ENCODE data around the gene GORASP1.

Gene GORASP1

DNA sequence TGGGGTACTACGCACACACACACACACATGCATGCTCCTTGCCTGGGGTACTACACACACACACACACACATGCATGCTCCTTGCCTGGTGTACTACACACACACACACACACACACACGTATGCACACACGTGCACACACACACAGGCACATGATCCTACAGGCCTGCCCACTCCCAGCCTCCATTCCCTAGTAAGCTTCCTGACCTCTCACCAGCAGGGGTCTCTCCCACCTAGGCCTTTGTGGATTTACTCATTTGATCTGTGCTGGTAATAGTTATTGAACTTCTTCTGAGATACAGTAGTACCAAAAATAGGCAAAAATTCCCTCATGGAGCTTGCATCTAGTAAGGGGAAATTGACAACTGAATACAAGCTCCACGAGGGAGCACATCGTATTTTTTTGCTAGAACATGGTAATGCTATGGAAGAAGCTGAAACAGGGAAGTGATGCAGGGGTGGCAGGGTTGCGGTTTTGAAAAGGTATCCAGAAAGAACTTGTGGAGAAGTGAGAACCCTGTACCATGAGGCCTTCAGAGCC, 19.2 kb upstream of the GORASP1 start:
- DNase-seq (ENCODE audit: low read depth in 2 of 3, low spot score in 2 of 3), result no peak

GRCh38 chr3:39125841-39126500, 18.5 kb upstream of the GORASP1 start:
- DNase-seq (ENCODE audit: low read depth in 2 of 3, low spot score in 2 of 3), result no peak

GRCh38 chr3:39124876-39125840, 17.7 kb upstream of the GORASP1 start:
- no peak for DNase-seq (ENCODE audit: low read depth in 2 of 3, low spot score in 2 of 3)

DNA sequence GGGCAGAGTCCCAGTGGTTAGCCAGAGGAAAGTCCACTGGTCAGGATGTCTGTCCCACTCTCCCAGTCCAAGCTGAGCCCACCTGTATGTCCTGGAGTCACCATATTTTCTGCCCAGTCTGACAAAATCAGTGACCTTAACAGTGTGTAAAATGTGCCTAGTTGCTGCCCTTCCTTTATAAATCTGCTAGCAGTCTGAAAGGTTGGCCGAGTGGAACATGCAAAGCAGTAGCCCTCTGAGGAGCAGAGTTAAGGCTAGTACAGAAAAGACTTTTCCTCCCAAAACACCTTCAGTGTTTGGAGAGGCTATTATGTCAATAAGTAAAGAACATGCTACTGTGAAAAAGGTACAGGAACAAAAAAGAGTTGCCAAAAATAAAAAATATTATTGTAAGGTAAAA, 15.4 kb upstream of the GORASP1 start:
- DNase-seq (ENCODE audit: low read depth in 2 of 3, low spot score in 2 of 3), result no peak

DNA sequence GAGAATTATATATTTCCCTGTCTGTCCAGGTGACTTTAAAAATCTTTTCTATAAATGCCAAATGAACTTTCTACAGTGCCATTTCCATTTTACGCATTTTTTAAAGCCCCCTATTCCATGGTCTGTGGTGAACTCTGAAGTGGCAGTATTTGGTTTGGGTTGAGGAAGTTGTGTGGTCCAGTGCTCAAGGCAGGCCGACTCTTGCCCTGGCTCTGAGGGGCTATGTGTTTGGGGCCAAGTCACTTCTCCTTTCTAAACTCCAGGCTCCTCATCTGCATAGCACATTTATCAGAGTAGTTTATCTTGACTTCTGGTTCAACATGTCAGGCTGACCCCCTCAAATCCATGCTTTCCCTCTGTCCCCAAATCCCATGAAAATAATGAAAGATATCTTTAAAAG, 14.2 kb upstream of the GORASP1 start:
- no peak for DNase-seq (ENCODE audit: low read depth in 2 of 3, low spot score in 2 of 3)

- DNase-seq (ENCODE audit: low read depth in 2 of 3, low spot score in 2 of 3), result no peak
These were observed 11.7 kb upstream of the GORASP1 start for GRCh38 chr3:39118931-39119660.

GRCh38 chr3:39118079-39118478, 10.7 kb upstream of the GORASP1 start:
- DNase-seq (ENCODE audit: low read depth in 2 of 3, low spot score in 2 of 3), result no peak

DNA sequence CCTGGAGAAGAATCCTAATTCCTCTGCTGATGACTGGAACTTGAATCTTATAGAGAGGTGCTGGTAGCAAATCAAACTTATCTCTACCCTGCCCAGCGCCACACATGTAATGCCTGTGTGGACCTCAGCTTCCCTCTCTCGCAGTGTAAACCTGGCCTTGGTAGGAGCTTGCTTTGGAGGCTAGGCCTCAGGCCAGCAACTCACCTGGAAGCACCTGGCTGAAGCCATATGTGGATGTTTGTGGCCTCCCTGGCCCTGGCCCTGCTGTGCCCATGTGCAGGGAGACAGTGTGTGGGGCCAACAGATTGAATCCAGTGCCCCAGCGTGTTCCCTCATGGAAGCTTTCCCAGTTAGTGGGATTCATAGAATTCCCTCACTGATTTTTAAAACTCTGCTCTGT, 8.4 kb upstream of the GORASP1 start:
- DNase-seq (ENCODE audit: low read depth in 2 of 3, low spot score in 2 of 3), result no peak

- no peak for DNase-seq (ENCODE audit: low read depth in 2 of 3, low spot score in 2 of 3)
These were observed 7.0 kb upstream of the GORASP1 start for GRCh38 chr3:39114456-39114855.

DNA sequence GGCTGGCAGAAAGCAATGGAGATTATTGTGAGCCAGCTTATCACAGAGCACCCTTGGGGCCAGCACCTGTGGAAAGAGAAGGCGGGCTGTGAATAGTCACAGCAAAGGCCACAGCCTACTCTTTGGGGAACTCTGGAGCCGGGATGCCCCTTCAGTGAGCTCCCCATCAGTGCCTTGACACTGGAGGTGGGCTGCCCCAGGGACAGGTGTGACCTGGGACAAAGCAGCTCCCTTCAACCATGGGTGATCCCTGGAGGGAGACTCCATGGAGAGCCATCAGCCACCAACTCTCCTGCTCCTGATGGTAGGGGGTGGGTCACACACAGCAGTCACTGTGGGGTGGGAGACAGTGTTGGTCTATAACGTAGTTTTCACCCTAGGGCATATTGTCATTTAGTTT, 5.9 kb upstream of the GORASP1 start:
- no peak for DNase-seq (ENCODE audit: low read depth in 2 of 3, low spot score in 2 of 3)

GRCh38 chr3:39112535-39112934, 5.1 kb upstream of the GORASP1 start:
- DNase-seq (ENCODE audit: low read depth in 2 of 3, low spot score in 2 of 3), result no peak

DNA sequence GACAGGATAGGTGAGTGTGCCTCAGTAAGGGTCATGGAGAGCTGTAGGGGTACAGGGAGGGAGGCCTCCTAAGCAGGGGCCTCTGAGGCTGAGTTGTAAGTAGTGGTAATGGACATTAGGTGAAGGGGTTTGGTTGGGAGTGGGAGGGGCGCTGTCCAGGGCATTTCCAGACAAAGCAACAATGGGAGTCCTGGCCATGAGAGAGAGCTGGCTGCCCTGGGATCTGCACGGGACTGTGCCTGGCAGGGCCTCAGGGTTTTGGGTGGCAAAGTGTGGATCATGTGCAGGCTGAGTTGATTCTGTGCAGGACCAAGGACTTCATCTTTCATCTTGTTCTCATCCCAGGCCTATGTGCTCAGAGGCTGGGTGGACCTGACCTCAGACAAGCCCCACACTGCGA, 4.7 kb upstream of the GORASP1 start:
- DNase-seq (ENCODE audit: low read depth in 2 of 3, low spot score in 2 of 3), result no peak

DNA sequence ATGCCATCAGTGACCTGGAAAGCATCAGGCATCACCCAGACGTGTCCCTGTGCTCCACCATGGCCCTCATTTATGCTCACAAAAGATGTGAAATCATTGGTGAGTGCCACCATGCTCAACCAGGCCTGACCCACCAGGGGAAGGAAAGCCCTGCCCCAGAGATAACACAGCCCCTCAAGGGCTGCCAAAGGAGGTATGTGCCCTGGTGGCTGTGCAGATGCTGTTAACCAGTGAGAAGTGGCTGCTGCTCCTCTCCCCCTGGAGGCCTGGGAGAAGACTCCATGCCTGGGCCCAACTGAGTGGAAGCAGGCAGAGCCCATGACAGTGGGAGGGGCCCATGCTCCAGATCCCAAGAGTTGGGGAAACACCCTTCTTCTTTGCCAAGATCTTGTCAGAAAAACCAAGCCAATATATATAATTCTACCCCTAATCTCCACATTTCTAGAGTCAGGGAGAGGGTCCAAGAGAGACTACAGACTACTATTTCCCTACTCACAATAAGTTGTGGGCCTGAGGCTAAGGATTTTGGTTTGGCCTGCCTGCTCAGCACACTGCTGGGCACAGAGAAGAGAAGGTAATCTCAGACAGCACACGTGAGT, 2.7 kb upstream of the GORASP1 start:
- no peak for DNase-seq (ENCODE audit: low read depth in 2 of 3, low spot score in 2 of 3)

DNA sequence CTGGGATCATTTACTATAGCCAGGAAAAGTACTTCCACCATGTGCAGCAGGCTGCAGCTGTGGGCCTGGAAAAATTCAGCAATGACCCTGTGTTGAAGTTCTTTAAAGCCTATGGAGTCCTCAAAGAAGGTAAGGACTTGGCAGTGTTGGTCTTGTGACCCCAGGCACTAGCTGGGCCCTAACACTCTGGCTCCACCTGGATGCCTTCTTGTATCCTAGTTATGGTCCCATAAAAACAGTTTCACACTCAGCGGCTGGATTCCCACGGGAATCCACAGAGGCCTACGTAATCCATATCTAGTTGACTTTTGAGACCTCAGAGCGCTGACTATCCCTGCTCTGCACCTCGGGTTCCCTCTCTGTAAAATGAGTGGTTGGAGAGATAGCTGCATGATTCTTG, 1.7 kb upstream of the GORASP1 start:
- DNase-seq (ENCODE audit: low read depth in 2 of 3, low spot score in 2 of 3), result no peak

- DNase-seq (ENCODE audit: low read depth in 2 of 3, low spot score in 2 of 3), result no peak
These were observed 828 bp upstream of the GORASP1 start for GRCh38 chr3:39108200-39108710.

DNA sequence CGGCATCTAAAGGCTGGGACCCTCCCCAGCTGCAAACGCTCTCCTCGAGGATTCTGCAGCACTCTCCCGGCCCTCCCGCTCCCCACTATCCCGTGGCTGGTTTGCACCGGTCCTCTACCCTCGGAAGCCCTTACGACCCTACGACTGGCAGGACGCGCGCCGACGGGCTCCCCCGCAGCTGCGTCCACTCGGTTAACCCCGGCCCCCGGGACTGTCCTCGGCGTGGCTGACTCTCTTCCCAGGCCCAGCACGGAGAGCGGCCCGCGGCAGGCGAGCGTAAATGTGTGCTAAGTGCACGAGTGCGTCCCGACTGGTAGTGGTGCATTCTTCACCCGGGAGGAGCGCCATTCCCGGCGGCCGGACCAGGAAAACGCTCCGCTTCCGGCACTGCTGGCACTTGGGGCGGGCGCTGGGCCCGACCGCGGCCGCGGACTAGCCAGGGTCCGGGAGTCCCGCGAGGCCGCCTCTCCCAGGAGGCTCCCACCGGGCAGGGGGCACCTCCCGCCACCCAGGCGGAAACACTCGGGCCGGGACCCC, 508 bp downstream of the GORASP1 start:
- no peak for DNase-seq (ENCODE audit: low read depth in 2 of 3, low spot score in 2 of 3)

GRCh38 chr3:39106281-39106811, 1.1 kb downstream of the GORASP1 start:
- DNase-seq (ENCODE audit: low read depth in 2 of 3, low spot score in 2 of 3), result no peak

- no peak for DNase-seq (ENCODE audit: low read depth in 2 of 3, low spot score in 2 of 3)
These were observed 1.8 kb downstream of the GORASP1 start for GRCh38 chr3:39105687-39106063.

- DNase-seq (ENCODE audit: low read depth in 2 of 3, low spot score in 2 of 3), result no peak
These were observed 2.3 kb downstream of the GORASP1 start for GRCh38 chr3:39104961-39105686.

Data from activated CD8-positive, alpha-beta memory T cell treated with anti-CD3 and anti-CD28 coated beads for 48 hours (primary cell).